ES-I3 (cell line): ENCODE results near the gene CRYL1.

Source experiments
- H3K36me3 ChIP-seq: 2 replicates; pipeline ENCODE4 v1.6.1; 2013; ENCODE audit warnings: mild to moderate bottlenecking, low read length, control low read depth, moderate library complexity; ENCODE audit not compliant: insufficient read depth
- H3K4me1 ChIP-seq: 2 replicates; pipeline ENCODE4 v1.6.1; 2013; ENCODE audit warnings: mild to moderate bottlenecking, control low read depth, low read length; ENCODE audit not compliant: insufficient read depth
- H3K9ac ChIP-seq: 2 replicates; pipeline ENCODE4 v1.6.1; 2013; ENCODE audit warnings: low read depth, mild to moderate bottlenecking, low read length, moderate library complexity
- H3K9me3 ChIP-seq: 2 replicates; pipeline ENCODE4 v1.6.1; 2013; ENCODE audit warnings: mild to moderate bottlenecking, low read length, moderate library complexity; ENCODE audit not compliant: control insufficient read depth, insufficient read depth

Gene CRYL1

GRCh38 chr13:20492641-20493040, 33.0 kb downstream of the CRYL1 start:
- no peaks in the 10 kb centered on the region for H3K36me3 ChIP-seq
- H3K4me1 ChIP-seq = peaks cover 7% of the 10 kb centered on the region; the same call in 1 of the 2 replicates
- H3K9me3 ChIP-seq = no peaks in the 10 kb centered on the region
- no peak overlapping the region for H3K9ac ChIP-seq

GRCh38 chr13:20491926-20492435, 33.7 kb downstream of the CRYL1 start:
- no peaks in the 10 kb centered on the region for H3K9me3 ChIP-seq
- peaks cover 7% of the 10 kb centered on the region; the same call in 1 of the 2 replicates for H3K4me1 ChIP-seq
- no peaks in the 10 kb centered on the region for H3K36me3 ChIP-seq
- no peak overlapping the region for H3K9ac ChIP-seq

- H3K9me3 ChIP-seq = no peaks in the 10 kb centered on the region
Measured at GRCh38 chr13:20489185-20489820, 36.4 kb downstream of the CRYL1 start.

GRCh38 chr13:20487927-20488326, 37.7 kb downstream of the CRYL1 start:
- Histone ChIP-seq H3K9me3 (no peaks in the 10 kb centered on the region), H3K9ac (no peak overlapping the region), H3K36me3 (no peaks in the 10 kb centered on the region), H3K4me1 (0 out of 2 replicates have a peak, but pooled peaks cover 3% of the 10 kb centered on the region)

More at GRCh38 chr13:20489185-20489820, 36.4 kb downstream of the CRYL1 start:
- Histone ChIP-seq H3K9ac (no peak overlapping the region), H3K4me1 (0 out of 2 replicates have a peak, but pooled peaks cover 3% of the 10 kb centered on the region), H3K36me3 (no peaks in the 10 kb centered on the region)

- no peaks in the 10 kb centered on the region for H3K9me3 ChIP-seq
- peaks cover 8% of the 10 kb centered on the region for H3K4me1 ChIP-seq
- no peaks in the 10 kb centered on the region for H3K36me3 ChIP-seq
- no peak overlapping the region for H3K9ac ChIP-seq
Measured at GRCh38 chr13:20482787-20483186, 42.9 kb downstream of the CRYL1 start.

GRCh38 chr13:20482275-20482761, 43.3 kb downstream of the CRYL1 start:
- Histone ChIP-seq H3K36me3 (no peaks in the 10 kb centered on the region), H3K4me1 (peaks cover 8% of the 10 kb centered on the region), H3K9me3 (no peaks in the 10 kb centered on the region), H3K9ac (no peak overlapping the region)

- H3K9ac ChIP-seq = no peak overlapping the region
- H3K36me3 ChIP-seq = no peaks in the 10 kb centered on the region
- H3K9me3 ChIP-seq = no peaks in the 10 kb centered on the region
- peaks cover 11% of the 10 kb centered on the region for H3K4me1 ChIP-seq
Measured at GRCh38 chr13:20477394-20477793, 48.3 kb downstream of the CRYL1 start.

- Histone ChIP-seq H3K9me3 (no peaks in the 10 kb centered on the region), H3K4me1 (peaks cover 5% of the 10 kb centered on the region; the same call in 1 of the 2 replicates), H3K36me3 (no peaks in the 10 kb centered on the region), H3K9ac (no peak overlapping the region)
Measured at GRCh38 chr13:20475927-20476691, 49.5 kb downstream of the CRYL1 start.

GRCh38 chr13:20474515-20474914, 51.1 kb downstream of the CRYL1 start:
- Histone ChIP-seq H3K4me1 (peaks cover 5% of the 10 kb centered on the region; the same call in 1 of the 2 replicates), H3K36me3 (no peaks in the 10 kb centered on the region), H3K9me3 (no peaks in the 10 kb centered on the region), H3K9ac (no peak overlapping the region)

- Histone ChIP-seq H3K9ac (no peak overlapping the region), H3K9me3 (no peaks in the 10 kb centered on the region), H3K4me1 (peaks cover 5% of the 10 kb centered on the region; the same call in 1 of the 2 replicates), H3K36me3 (no peaks in the 10 kb centered on the region)
Measured at GRCh38 chr13:20473888-20474287, 51.8 kb downstream of the CRYL1 start.

- H3K4me1 ChIP-seq = peaks cover 5% of the 10 kb centered on the region; the same call in 1 of the 2 replicates
- no peaks in the 10 kb centered on the region for H3K9me3 ChIP-seq
- no peaks in the 10 kb centered on the region for H3K36me3 ChIP-seq
- no peak overlapping the region for H3K9ac ChIP-seq
Measured at GRCh38 chr13:20473139-20473538, 52.5 kb downstream of the CRYL1 start.

- Histone ChIP-seq H3K9me3 (no peaks in the 10 kb centered on the region), H3K36me3 (no peaks in the 10 kb centered on the region), H3K4me1 (peaks cover 5% of the 10 kb centered on the region; the same call in 1 of the 2 replicates), H3K9ac (no peak overlapping the region)
Measured at GRCh38 chr13:20472531-20472930, 53.1 kb downstream of the CRYL1 start.

- Histone ChIP-seq H3K9me3 (no peaks in the 10 kb centered on the region), H3K4me1 (no peaks in the 10 kb centered on the region), H3K9ac (no peak overlapping the region), H3K36me3 (no peaks in the 10 kb centered on the region)
Measured at GRCh38 chr13:20470136-20470535, 55.5 kb downstream of the CRYL1 start.

GRCh38 chr13:20466371-20466770, 59.3 kb downstream of the CRYL1 start:
- no peaks in the 10 kb centered on the region for H3K9me3 ChIP-seq

More at GRCh38 chr13:20466371-20466770, 59.3 kb downstream of the CRYL1 start:
- Histone ChIP-seq H3K36me3 (no peaks in the 10 kb centered on the region), H3K9ac (no peak overlapping the region), H3K4me1 (peaks cover 6% of the 10 kb centered on the region; the same call in 1 of the 2 replicates)
